Ureter (tissue), 1 donor: ENCODE measurements around the gene NPAT. TPM values are rescaled to one million over a fixed set of nuclear protein-coding genes. Genes with fewer than 3 reads are reported as not detected.
"Not testable (repeated sequence)": the region's sequence is repeated elsewhere in the genome, so short reads cannot be mapped to it uniquely, and the experiment has no call there.

Experiments used
- DNase-seq: peaks from one replicate; pipeline ENCODE4 v3.0.0-alpha.2; 2020; ENCODE audit warnings: low spot score
- total RNA-seq: library from RNA; stranded (reverse); gene quantifications from one replicate; pipeline ENCODE4 v1.2.4, GENCODE V29; 2023
- donor health status: DM: yes; HTN: yes; CAD: no.

NPAT gene
- total RNA-seq, 1 donor from 2014 or later = 26.0 TPM

- DNase-seq = no peak
These were observed 3.3 kb downstream of the NPAT start for GRCh38 chr11:108218912-108219783.

- no peak for DNase-seq
These were observed 4.0 kb downstream of the NPAT start for GRCh38 chr11:108218455-108218854.

GRCh38 chr11:108216988-108217387 lies 5.5 kb downstream of the NPAT start:
- no peak for DNase-seq

- DNase-seq = no peak
These were observed 8.7 kb downstream of the NPAT start for GRCh38 chr11:108213784-108214183.

GRCh38 chr11:108210441-108210840 lies 12.0 kb downstream of the NPAT start:
- no peak for DNase-seq

GRCh38 chr11:108207683-108208060 lies 14.8 kb downstream of the NPAT start:
- no peak for DNase-seq

GRCh38 chr11:108206969-108207682 lies 15.3 kb downstream of the NPAT start:
- DNase-seq = no peak

- DNase-seq = no peak
These were observed 16.3 kb downstream of the NPAT start for GRCh38 chr11:108206171-108206570.

GRCh38 chr11:108204929-108205499 lies 17.4 kb downstream of the NPAT start:
- DNase-seq = no peak

GRCh38 chr11:108204376-108204775 lies 18.1 kb downstream of the NPAT start:
- no peak for DNase-seq

- no peak for DNase-seq
These were observed 19.4 kb downstream of the NPAT start for GRCh38 chr11:108203075-108203474.

GRCh38 chr11:108199446-108200321 lies 22.8 kb downstream of the NPAT start:
- no peak for DNase-seq

- DNase-seq = peak; percentile 70
These were observed 23.6 kb downstream of the NPAT start for GRCh38 chr11:108198833-108199232.

- no peak for DNase-seq
These were observed 25.1 kb downstream of the NPAT start for GRCh38 chr11:108197351-108197750.

- no peak for DNase-seq
These were observed 25.5 kb downstream of the NPAT start for GRCh38 chr11:108196901-108197300.

GRCh38 chr11:108193725-108194124 lies 28.7 kb downstream of the NPAT start:
- DNase-seq = no peak

GRCh38 chr11:108177570-108177969 lies 44.9 kb downstream of the NPAT start:
- no peak for DNase-seq

- DNase-seq = no peak
These were observed 52.3 kb downstream of the NPAT start for GRCh38 chr11:108170184-108170583.

GRCh38 chr11:108167624-108168023 lies 54.8 kb downstream of the NPAT start:
- DNase-seq = no peak

- DNase-seq = not testable (repeated sequence)
These were observed 59.6 kb downstream of the NPAT start for GRCh38 chr11:108162878-108163277.

- DNase-seq = no peak
These were observed 61.4 kb downstream of the NPAT start for GRCh38 chr11:108160970-108161566.
